GM12872 (cell line): ENCODE measurements around the gene BAX.

Experiments
- CTCF ChIP-seq: IDR thresholded peaks from 3 replicates; pipeline ENCODE4 v1.5.1; 2011; ENCODE audit warnings: low read depth, mild to moderate bottlenecking, low read length, moderate library complexity; ENCODE audit not compliant: insufficient read depth

The BAX gene

GRCh38 chr19:48915757-48916156, 38.9 kb upstream of the BAX start:
- no peak for TF ChIP-seq CTCF

- no peak for TF ChIP-seq CTCF
Observed at GRCh38 chr19:48918071-48918470, 36.6 kb upstream of the BAX start.

- no peak for TF ChIP-seq CTCF
Observed at GRCh38 chr19:48918801-48919247, 35.9 kb upstream of the BAX start.

- no peak for TF ChIP-seq CTCF
Observed at GRCh38 chr19:48920949-48921348, 33.7 kb upstream of the BAX start.

DNA sequence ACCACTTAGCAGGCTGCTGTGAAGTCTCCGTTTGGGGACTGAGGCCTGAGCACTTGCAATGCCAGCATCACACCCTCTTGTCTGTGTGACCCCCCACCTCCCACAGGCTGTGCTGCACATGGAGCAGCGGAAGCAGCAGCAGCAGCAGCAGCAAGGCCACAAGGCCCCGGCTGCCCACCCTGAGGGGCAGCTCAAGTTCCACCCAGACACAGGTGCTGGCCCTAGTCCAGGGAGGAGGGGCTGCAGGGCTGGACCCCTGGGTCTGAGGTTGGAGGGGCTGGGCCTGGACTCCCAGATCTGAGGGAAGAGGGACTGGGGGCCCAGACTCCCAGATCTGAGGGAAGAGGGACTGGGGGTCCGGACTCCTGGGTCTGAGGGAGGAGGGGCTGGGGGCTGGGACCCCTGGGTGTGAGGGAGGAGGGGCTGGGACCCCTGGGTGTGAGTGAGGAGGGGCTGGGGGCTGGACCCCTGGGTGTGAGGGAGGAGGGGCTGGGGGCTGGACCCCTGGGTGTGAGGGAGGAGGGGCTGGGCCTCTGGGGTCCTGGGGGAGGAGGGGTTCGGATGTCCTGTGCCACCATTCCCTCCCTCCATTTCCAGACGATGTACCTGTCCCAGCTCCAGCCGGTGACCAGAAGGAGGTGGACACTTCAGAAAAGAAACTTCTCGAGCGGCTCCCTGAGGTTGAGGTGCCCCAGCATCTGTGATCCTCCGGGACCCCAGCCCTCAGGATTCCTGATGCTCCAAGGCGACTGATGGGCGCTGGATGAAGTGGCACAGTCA, 32.8 kb upstream of the BAX start:
- no peak for TF ChIP-seq CTCF

DNA sequence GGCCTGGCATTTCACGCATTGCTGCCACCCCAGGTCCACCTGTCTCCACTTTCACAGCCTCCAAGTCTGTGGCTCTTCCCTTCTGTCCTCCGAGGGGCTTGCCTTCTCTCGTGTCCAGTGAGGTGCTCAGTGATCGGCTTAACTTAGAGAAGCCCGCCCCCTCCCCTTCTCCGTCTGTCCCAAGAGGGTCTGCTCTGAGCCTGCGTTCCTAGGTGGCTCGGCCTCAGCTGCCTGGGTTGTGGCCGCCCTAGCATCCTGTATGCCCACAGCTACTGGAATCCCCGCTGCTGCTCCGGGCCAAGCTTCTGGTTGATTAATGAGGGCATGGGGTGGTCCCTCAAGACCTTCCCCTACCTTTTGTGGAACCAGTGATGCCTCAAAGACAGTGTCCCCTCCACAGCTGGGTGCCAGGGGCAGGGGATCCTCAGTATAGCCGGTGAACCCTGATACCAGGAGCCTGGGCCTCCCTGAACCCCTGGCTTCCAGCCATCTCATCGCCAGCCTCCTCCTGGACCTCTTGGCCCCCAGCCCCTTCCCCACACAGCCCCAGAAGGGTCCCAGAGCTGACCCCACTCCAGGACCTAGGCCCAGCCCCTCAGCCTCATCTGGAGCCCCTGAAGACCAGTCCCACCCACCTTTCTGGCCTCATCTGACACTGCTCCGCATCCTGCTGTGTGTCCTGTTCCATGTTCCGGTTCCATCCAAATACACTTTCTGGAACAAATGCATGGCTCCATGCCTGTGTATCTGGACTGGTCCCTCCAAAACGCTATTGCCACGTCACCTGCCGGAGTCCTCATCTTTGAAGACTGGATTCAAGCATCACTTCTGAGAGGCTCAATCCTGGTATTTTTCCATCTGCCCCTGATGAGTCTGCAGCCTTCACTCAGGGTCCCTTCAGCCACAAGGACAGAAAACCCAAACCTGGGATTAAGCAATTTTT, 31.9 kb upstream of the BAX start:
- no peak for TF ChIP-seq CTCF

DNA sequence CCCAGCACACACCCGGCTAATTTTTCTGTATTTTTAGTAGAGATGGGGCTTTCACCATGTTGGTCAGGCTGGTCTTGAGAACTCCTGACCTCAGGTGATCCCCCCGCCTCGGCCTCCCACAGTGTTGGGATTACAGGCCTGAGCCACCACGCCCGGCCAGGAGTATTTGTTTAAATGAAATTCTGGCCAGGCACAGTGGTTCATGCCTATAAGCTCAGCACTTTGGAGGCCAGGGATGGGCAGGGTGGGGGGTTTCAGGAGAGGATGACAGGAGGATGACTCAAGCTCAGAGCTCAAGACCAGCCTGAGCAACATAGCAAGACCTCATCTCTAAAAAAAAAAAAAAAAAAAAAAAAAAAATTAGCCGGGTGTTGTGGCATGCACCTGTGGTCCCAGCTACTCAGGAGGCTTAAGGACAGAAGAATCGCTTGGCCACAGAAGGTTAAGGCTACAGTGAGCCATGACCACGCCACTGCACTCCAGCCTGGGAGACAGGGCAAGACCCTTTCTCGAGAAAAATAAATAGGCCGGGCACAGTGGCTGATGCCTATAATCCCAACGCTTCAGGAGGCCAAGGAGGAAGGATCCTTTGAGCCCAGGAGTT, 29.3 kb upstream of the BAX start:
- no peak for TF ChIP-seq CTCF
